HUES48 (cell line): ENCODE data around the gene PRKAR1B.

Experiments used
- H3K27ac ChIP-seq: one replicate; pipeline ENCODE4 v1.7.0; 2013; ENCODE audit warnings: low read depth, low read length, inconsistent platforms
- H3K27me3 ChIP-seq: 2 replicates; pipeline ENCODE4 v1.6.1; 2013; ENCODE audit warnings: mild to moderate bottlenecking, low read length; ENCODE audit not compliant: control insufficient read depth, insufficient read depth
- H3K36me3 ChIP-seq: 2 replicates; pipeline ENCODE4 v1.6.1; 2013; ENCODE audit warnings: low read length; ENCODE audit not compliant: control insufficient read depth, insufficient read depth
- H3K4me1 ChIP-seq: 2 replicates; pipeline ENCODE4 v1.6.1; 2013; ENCODE audit warnings: mild to moderate bottlenecking, low read length; ENCODE audit not compliant: control insufficient read depth, insufficient read depth
- H3K4me3 ChIP-seq: 2 replicates; pipeline ENCODE4 v1.5.1; 2013; ENCODE audit warnings: mild to moderate bottlenecking, low read depth, low read length
- H3K9ac ChIP-seq: 2 replicates; pipeline ENCODE4 v1.6.1; 2013; ENCODE audit warnings: mild to moderate bottlenecking, low read depth, low read length, moderate library complexity
- H3K9me3 ChIP-seq: 2 replicates; pipeline ENCODE4 v1.6.1; 2013; ENCODE audit warnings: low read length; ENCODE audit not compliant: control insufficient read depth, insufficient read depth

The PRKAR1B gene

DNA sequence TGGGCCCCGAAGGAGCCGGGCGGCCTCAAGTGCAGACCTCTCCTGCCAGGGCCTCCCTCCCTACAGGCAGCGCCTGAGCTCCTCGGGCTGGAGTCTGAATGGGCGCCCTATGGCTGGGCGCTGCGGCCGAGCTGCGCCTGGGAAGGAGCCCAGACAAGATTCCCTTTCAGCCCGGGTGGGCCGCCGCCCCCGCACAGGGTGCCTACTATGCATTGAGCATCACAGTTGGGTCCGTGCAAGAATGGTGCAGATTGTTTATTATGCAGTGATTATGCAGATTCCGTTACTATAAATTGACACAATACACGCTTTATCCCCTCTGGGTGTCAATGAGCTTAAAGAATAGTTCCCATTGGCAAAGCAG, 130.3 kb downstream of the PRKAR1B start:
- Histone ChIP-seq H3K27ac (no peak overlapping the region), H3K9ac (no peak overlapping the region), H3K27me3 (no peaks in the 10 kb centered on the region), H3K36me3 (peaks cover 15% of the 10 kb centered on the region), H3K9me3 (no peaks in the 10 kb centered on the region), H3K4me1 (no peaks in the 10 kb centered on the region), H3K4me3 (no peak overlapping the region)

- Histone ChIP-seq H3K4me1 (no peaks in the 10 kb centered on the region), H3K9me3 (no peaks in the 10 kb centered on the region), H3K4me3 (no peak overlapping the region), H3K27me3 (no peaks in the 10 kb centered on the region), H3K9ac (no peak overlapping the region), H3K36me3 (peaks cover 15% of the 10 kb centered on the region), H3K27ac (no peak overlapping the region)
Observed at GRCh38 chr7:596071-596818, 130.8 kb downstream of the PRKAR1B start.

- no peak overlapping the region for H3K27ac ChIP-seq
Observed at GRCh38 chr7:595621-596010, 131.5 kb downstream of the PRKAR1B start.

GRCh38 chr7:594920-595620, 132.0 kb downstream of the PRKAR1B start:
- H3K9ac ChIP-seq, result no peak overlapping the region
- no peak overlapping the region for H3K4me3 ChIP-seq
- no peaks in the 10 kb centered on the region for H3K9me3 ChIP-seq
- H3K36me3 ChIP-seq, result peaks cover 15% of the 10 kb centered on the region
- H3K27me3 ChIP-seq, result no peaks in the 10 kb centered on the region
- H3K27ac ChIP-seq, result no peak overlapping the region
- no peaks in the 10 kb centered on the region for H3K4me1 ChIP-seq

More at GRCh38 chr7:595621-596010, 131.5 kb downstream of the PRKAR1B start:
- Histone ChIP-seq H3K4me1 (no peaks in the 10 kb centered on the region), H3K9me3 (no peaks in the 10 kb centered on the region), H3K4me3 (no peak overlapping the region), H3K27me3 (no peaks in the 10 kb centered on the region), H3K36me3 (peaks cover 15% of the 10 kb centered on the region), H3K9ac (no peak overlapping the region)

DNA sequence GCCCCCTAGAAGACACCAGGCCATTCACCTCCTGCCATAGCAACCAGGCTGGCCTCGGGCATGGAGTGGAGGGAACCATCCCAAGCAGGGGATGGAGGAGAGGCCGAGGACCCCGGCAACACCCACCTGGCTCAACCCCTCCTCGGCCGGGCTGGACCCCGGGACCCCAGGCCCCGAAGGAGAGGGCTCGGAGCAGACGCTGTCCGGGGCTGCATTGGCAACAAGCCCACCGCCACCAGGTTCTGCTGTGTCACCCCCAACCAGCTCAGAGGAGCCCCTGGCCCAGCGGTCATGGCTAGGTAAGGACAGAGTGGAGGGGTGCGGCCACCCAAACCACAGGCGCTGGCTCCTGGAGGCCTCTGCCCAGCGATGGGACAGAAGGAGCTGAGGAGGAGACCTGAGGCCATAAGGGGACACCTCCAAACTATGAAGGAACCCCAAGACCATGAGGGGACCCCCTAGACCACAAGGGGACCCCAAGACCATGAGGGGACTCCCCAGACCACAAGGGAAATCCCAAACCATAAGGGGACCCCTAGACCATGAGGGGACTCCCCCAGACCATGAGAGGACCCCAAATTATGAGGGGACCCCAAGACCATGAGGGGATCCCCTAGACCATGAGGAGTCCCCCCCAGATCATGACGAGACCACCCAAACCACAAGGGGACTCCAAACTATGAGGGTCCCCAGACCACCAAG, 132.7 kb downstream of the PRKAR1B start:
- Histone ChIP-seq H3K27me3 (no peaks in the 10 kb centered on the region), H3K4me1 (no peaks in the 10 kb centered on the region), H3K36me3 (peaks cover 20% of the 10 kb centered on the region), H3K9me3 (no peaks in the 10 kb centered on the region), H3K27ac (no peak overlapping the region), H3K9ac (no peak overlapping the region), H3K4me3 (no peak overlapping the region)

GRCh38 chr7:593324-594115, 133.6 kb downstream of the PRKAR1B start:
- Histone ChIP-seq H3K9me3 (peaks cover 5% of the 10 kb centered on the region; the same call in 1 of the 2 replicates), H3K4me3 (no peak overlapping the region), H3K4me1 (no peaks in the 10 kb centered on the region), H3K27me3 (no peaks in the 10 kb centered on the region), H3K9ac (no peak overlapping the region), H3K36me3 (peaks cover 29% of the 10 kb centered on the region), H3K27ac (no peak overlapping the region)

GRCh38 chr7:591856-592628, 135.0 kb downstream of the PRKAR1B start:
- Histone ChIP-seq H3K9ac (no peak overlapping the region), H3K27me3 (no peaks in the 10 kb centered on the region), H3K4me1 (no peaks in the 10 kb centered on the region), H3K36me3 (peaks cover 34% of the 10 kb centered on the region), H3K4me3 (no peak overlapping the region), H3K9me3 (peaks cover 5% of the 10 kb centered on the region; the same call in 1 of the 2 replicates), H3K27ac (no peak overlapping the region)

DNA sequence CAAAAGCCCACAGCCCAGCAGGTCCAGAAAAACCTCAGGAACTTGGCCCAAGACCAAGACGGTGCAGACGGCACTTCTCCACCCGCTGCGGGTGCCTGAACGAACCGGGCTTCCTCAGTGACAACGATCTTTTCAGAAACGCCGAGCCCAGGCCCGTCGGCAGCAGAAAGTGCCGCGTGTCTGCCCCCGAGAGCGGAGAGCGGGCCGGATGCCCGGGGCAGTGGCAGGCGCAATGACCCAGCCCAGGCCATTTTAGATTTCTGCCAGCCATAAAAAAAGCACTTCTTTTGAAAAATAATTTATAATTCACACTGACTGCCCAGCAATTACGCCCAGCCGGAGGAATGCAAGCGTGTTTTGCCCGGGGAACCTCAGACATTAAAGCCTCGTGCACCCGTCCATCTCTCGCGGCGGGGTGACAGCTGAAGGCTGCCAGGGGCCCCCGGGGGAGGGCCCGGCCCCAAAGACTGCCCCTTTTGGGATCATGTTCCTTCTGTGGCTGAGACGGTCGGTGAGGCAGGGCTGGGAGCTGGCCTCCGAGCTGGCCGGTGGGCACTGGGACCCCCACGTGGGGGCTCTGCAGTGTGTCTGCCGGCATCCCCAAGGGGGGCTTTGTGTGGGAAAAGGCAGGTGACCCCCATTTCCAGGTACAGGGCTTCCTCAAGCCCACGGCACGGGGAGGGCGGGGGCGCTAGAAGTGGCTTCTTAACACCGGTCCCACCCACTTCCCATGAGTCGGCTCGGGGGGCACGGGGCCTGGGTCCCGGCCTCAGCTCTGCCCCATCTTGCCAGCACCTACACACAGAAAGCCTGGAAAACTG, 136.1 kb downstream of the PRKAR1B start:
- H3K9me3 ChIP-seq, result peaks cover 5% of the 10 kb centered on the region; the same call in 1 of the 2 replicates

GRCh38 chr7:589781-590575, 137.1 kb downstream of the PRKAR1B start:
- H3K4me3 ChIP-seq, result no peak overlapping the region
- H3K9me3 ChIP-seq, result peaks cover 5% of the 10 kb centered on the region; the same call in 1 of the 2 replicates
- no peak overlapping the region for H3K9ac ChIP-seq
- no peak overlapping the region for H3K27ac ChIP-seq
- H3K4me1 ChIP-seq, result no peaks in the 10 kb centered on the region
- no peaks in the 10 kb centered on the region for H3K27me3 ChIP-seq
- H3K36me3 ChIP-seq, result peaks cover 34% of the 10 kb centered on the region

More for the DNA sequence above, 136.1 kb downstream of the PRKAR1B start:
- Histone ChIP-seq H3K36me3 (peaks cover 39% of the 10 kb centered on the region), H3K27me3 (no peaks in the 10 kb centered on the region), H3K4me3 (no peak overlapping the region), H3K4me1 (no peaks in the 10 kb centered on the region), H3K27ac (no peak overlapping the region), H3K9ac (no peak overlapping the region)
